GM19467 (cell line): Measurements from ENCODE around the gene RPTOR.

Source experiments
- ATAC-seq: cut with Tn5 transposase; IDR thresholded peaks from one replicate; pipeline ENCODE4 v1.9.1; 2021; ENCODE audit warnings: mild to moderate bottlenecking, moderate library complexity; ENCODE audit not compliant: unreplicated experiment

Gene RPTOR

DNA sequence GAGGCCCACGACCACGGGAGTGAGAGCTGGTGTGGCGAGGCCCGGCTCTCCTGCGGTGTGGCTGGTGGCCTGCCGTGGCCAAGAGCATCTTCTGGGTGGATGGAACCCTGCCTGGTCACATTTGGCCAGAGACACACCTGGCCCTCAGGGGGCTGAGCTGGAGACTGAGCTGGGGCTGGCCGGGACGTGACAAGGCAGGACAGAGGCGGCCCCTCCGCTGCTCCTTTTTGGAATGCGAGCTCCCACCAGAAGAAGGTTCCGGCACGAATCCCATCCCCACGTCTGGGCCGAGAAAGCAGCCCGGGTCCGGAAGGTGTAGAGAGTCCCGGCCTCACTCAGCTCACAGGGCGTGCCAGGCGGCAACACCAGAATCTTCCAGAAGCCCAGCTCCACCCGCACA is 421.0 kb downstream of the RPTOR start:
- no peak for ATAC-seq

GRCh38 chr17:80967404-80967872 is 422.8 kb downstream of the RPTOR start:
- no peak for ATAC-seq

DNA sequence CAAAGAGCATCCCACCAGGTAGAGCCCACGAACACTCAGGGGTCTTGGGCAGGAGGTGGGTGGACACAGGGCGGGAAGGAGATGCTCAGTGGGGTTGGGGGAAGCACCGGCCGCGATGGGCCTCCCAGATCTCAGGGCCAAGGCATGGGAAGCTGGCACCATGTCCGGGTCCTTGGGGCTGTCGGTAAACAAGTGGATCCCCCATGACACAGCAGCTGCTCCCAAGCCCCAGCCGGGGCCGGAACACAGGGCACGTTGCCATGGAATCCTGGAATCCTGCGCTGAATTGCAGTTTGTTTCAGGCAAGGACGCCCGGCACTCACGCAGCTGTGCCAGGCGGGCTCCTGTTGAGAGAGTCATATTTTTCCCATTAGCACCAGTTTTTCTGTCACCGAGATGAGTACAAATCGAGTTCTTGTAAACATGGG is 424.0 kb downstream of the RPTOR start:
- no peak for ATAC-seq

- no peak for ATAC-seq
These were observed 424.5 kb downstream of the RPTOR start for GRCh38 chr17:80969030-80969673.

- ATAC-seq: no peak
These were observed 425.0 kb downstream of the RPTOR start for GRCh38 chr17:80969674-80970043.

DNA sequence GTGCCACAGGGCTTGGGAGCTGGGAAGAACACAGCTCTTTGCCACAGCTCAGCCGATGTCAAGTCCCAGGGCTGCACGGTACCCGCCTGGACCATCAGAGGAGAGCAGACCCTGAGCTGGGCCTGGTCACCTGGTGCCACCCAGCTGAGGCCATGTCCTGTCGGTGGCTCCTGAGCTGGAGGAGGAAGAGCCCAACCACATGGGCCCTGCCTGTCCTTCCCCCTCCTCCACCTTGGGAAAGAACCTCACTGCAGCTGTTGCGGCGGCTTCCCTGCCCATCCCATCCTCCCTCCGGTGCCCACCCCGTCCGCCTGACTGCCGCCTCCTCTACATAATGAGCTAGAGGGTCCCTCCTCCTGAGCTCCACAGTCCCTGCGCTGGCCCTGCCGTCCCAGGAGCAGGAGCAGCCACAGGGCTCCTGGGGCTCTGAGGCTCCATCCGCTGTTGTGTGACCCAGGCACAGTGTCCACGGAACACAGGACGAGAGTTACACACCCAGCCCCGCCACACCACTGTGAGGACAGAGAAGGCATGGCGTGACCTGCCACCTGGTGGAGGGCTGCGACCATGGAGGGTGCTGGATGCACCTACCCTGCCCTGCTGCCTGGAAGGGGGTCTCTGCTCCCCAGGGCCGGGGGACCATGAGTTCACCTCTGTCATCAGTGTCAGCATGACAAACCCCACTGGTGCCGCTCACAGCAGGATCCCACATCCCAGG is 425.6 kb downstream of the RPTOR start:
- ATAC-seq: no peak

DNA sequence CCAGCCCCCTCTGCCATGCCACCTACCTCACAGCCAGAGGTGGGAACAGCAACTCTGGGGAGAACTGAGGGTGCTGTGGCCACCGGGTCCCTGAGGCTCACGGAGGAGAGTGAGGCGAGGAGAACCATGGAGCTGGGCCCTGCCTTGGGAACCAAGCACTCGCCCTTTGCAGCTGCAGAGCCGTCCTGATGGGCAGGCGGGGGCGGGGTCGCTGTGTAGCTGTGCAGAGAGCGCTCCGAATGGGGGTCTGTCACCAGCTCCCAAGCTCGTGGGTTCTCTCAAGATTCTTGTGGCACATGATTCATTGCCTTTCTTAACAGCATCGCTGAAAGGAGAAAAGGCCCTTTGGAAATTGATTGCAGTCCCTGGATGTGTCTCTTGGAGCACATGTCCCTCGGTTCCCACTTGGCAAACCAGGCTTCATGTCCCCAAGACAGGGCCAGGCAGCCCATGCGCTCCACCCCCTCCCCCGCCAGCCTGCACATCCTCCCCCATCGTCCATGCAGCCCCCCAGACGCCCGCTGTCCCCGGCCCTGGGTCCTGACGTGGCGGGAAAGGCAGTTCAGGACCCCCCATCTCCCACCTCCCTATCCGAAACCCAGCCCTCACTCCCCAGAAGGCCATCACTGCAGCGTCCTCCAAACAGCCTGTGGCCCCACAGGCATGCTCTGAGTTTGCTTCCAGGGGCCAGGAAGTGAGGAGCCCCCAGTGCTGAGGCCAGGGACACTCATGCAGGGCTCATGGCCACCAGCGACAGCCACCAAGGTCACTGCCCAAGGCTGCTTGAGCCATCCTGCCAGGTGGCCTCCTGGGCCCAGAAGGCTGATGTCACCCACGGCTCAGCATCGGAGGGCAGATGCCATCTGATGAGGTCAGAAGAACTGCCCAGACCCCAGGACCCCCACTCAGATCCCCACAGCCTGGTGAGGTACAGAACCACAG is 426.4 kb downstream of the RPTOR start:
- ATAC-seq: no peak

- no peak for ATAC-seq
These were observed 427.2 kb downstream of the RPTOR start for GRCh38 chr17:80971704-80972304.

- no peak for ATAC-seq
These were observed 432.1 kb downstream of the RPTOR start for GRCh38 chr17:80976701-80977100.

DNA sequence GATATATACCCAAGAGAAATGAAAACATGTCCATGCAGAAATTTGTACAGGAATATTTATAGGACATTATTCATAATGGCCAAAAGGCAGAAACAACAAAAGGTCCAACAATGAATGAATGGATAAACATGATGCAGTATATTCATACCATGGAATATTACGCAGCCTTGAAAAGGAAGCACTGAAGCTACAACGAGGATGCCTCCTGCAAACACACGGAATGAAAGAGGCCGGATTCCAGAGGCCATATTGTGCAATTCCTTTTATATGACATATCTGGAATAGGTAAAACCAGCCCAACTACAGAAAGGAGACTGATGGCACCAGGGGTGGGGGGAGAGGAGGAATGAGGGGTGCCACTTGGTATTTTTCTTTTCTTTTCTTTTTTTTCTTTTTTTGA is 432.5 kb downstream of the RPTOR start:
- no peak for ATAC-seq

DNA sequence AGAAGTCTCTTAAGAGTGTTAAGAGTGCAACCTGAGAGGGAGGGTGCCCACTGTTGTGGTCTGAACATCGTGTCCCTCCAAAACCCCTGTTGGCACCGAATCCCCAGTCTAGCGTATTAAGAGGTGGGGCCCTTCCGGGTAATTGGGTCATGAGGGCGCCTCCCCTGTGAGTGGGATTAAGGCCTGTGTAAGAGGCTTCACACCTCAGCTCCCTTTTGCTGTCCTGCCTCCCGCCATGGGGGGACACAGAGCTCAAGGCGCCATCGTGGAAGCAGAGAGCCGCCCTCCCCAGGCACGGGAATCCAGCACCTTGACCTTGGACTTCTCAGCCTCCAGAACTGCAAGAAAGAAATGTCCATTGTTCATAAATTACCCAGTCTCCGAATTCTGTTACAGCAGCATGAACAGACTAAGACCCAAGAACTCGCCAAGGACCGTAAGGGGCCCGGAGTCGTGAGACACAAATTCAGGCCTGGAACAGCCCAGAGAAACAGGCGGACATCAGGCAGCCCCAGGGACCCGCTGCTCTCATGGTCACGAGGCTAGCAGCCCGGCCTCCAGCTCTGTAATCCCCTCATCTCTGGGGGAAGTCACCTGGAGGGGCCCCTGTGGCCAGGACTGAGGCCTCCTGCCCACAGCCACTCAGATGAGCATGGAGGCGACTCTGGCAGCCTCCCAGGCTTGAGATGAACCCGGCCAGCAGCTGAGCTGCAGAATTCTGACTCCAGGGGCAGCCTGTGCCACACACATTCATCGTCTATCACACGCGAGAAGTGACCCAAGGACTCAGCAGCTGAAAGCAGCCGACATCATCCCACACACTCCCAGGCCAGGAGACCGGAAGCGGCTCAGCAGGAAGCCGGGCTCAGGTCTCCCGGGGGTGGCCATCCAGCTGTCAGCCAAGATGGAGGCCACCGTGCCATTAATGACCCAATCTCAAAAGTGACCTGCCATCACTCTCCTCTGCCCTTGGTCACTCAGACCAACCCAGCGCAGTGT is 434.2 kb downstream of the RPTOR start:
- ATAC-seq: no peak

GRCh38 chr17:80979547-80980378 is 435.1 kb downstream of the RPTOR start:
- no peak for ATAC-seq

- ATAC-seq: no peak
These were observed 435.9 kb downstream of the RPTOR start for GRCh38 chr17:80980397-80981061.

GRCh38 chr17:80981062-80981902 is 436.6 kb downstream of the RPTOR start:
- ATAC-seq: no peak

DNA sequence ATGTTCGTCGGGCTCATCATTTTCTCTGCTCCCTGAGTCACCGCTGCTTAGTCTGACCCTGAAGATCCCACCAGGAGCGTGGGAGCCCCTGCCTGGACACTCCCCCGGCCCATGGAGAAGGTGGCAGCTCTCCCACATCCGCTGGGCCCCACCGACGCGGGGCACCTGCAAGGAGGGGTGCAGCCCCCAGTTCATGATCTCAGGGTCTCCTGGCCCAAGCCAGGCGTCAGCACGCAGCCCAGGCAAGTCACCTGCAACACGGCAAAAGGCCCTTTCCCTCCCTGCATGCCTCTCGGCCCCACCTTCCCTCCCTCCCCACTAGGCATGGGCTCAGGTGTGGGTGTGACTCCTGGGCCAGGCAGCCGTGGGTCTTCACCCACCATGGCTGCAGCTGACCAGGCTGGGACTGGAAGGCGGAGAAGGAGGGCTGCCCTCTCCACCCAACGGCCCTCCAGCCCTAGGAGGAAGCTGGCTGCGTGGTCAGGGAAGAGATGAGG is 437.3 kb downstream of the RPTOR start:
- ATAC-seq: no peak

GRCh38 chr17:80982426-80982974 is 437.9 kb downstream of the RPTOR start:
- ATAC-seq: no peak

GRCh38 chr17:80983545-80983944 is 438.9 kb downstream of the RPTOR start:
- no peak for ATAC-seq
